NCI-H128 (cell line): ENCODE measurements around the gene IL31.
"Not testable (repeated sequence)": the region's sequence is repeated elsewhere in the genome, so short reads cannot be mapped to it uniquely, and the experiment has no call there.

Source experiments
- DNase-seq: peaks from one replicate; lab custom pipeline; 2025; ENCODE audit not compliant: unreplicated experiment; lab: John Stamatoyannopoulos, UW

IL31 gene

GRCh38 chr12:122194804-122195203, 20.8 kb upstream of the IL31 start:
- DNase-seq = no peak

DNA sequence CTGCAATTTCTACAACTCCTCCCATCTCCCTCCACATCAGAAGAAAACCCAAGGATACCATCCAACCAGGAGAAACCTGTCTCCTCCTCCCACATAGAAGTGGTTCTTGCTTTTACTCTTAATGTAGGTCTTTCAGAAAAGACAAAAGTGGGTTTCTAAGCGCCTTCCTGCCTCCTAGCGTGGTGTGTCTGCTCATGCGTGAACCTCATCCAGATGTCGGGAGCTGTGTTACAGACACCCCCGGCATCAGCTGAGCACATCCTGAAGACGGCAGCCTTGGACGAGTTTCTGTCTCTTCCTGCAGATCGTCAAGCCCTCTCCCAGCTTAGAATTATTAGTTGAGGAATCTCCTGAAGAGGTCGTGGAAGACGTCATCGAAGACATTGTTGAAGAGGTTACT, 18.4 kb upstream of the IL31 start:
- DNase-seq = no peak

- no peak for DNase-seq
These were observed 17.0 kb upstream of the IL31 start for GRCh38 chr12:122190842-122191668.

DNA sequence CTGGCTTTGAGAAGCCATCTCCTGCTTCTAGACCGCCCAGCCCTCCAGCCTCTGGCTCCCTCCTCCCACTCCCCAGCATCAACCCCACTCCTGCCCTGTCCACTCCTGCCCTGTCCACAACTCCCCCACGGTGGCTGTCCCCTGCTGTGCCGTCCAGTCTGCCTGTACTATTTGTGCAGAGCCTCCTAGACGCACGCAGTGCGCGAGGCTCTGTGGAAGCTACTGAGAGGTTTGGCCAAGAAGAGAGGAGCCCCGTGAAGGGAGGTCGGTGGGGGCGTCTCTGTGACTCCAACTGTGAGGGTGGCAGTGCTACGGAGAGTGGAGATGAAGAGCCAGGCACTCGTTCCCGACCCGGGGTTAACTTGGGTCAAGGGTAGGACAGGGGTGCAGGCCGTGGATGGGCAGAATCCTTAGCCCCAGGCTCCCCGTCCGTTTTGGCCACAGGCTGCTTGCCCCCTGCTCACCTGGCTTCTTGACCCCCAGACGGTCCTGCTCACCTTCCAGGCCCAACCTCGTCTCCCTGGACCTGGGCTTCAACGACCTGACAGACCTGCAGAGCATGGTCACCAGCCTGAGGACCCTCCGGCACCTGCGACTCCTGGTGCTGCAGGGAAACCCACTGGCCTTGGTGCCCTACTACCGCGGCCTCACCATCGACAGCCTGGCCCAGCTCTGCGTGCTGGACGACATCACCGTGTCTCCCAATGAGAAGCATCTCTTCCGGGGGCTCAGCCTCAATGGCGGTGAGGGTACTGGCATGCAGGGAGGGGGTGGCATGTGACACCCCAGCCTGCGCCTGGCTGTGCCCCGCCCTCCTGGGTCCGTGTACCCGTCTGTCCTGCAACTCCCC, 15.8 kb upstream of the IL31 start:
- no peak for DNase-seq

DNA sequence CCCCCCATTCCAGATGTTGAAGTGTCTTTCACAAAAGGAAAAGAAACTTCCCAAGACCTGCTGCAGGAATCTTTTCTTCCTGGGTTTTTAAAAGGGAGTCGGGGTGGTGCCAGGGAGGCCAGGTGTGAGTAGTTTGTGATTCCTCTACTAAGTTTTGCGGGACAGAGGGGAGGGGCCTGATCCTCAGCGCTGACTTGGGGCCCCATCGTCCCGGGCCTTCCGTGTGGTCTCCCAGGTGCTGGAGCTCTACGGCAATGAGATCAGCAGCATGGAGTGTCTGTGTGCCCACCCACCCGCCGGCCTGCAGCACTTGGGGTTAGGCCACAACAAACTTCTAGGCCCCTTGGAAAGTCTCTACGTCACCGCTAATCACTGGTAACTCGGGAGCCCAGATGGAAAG, 13.4 kb upstream of the IL31 start:
- no peak for DNase-seq

DNA sequence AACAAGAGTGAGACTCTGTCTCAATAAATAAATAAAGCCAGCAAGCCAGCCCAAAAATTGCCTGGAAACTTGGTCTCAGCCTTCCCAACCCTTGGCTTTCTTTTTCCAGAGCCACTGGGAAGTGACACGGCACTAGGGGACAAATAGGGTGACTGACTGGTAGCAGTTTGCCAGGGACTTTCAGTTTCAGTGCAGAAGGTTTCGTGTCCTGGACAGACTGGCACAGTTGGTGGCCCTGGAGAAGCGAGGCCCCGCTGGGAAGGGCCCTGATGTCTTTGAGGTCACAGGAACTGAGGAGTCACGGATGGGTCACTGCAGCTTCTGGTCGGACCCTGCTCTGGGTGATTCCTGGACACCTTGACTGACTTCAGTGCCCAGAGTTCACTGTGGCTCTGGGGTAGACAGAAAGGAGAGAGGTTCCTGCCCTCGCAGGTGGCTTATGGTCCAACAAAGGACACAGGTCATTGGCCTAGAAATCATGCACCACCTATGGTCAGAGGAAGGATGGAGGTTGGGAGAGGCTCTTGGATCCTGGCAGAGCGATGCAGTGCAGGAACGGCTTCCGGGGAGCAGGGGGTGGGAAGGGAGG, 11.6 kb upstream of the IL31 start:
- DNase-seq = no peak

DNA sequence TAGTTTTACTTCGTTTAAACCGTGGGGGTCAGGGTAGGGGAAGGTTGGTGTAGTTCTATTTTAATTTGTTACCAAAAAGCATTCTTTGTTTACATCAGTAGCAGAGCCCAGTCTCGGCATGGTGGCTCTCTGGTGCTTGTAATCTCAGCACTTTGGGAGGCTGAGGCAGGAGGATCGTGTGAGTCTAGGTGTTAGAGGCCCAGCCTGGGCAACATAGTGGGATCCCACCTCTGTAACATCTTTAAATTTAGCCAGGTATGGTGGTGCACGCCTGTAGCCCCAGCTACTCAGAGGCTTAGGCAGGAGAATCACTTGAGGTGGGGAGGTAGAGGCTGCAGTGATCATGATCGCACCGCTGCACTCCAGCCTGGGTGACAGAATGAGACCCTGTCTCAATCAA, 11.1 kb upstream of the IL31 start:
- no peak for DNase-seq

- DNase-seq = no peak
These were observed 10.5 kb upstream of the IL31 start for GRCh38 chr12:122184517-122184916.

- DNase-seq = no peak
These were observed 9.5 kb upstream of the IL31 start for GRCh38 chr12:122183588-122183940.

- no peak for DNase-seq
These were observed 9.0 kb upstream of the IL31 start, which contains the start of gene LRRC43 for GRCh38 chr12:122182887-122183587. LRRC43 (plus strand) TSS chr12:122183123; CDS start chr12:122183145, 22 bp downstream.

DNA sequence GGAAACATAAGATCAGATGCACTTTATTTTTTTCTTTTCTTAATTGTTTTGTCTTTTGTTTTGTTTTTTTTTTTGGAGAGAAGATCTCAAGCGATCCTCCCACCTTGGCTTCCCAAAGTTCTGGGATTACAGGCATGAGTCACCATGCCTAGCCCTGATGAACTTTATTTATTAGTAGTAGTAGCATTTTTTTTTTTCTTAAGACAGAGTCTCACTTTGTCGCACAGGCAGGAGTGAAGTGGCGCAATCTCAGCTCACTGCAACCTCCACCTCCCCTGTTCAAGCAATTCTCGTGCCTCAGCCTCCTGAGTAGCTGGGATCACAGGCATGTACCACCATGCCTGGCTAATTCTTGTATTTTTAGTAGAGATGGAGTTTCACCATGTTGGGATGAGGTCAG, 2.5 kb upstream of the IL31 start:
- not testable (repeated sequence) for DNase-seq

- DNase-seq = no peak
These were observed 1.6 kb downstream of the IL31 start for GRCh38 chr12:122172262-122172939.

DNA sequence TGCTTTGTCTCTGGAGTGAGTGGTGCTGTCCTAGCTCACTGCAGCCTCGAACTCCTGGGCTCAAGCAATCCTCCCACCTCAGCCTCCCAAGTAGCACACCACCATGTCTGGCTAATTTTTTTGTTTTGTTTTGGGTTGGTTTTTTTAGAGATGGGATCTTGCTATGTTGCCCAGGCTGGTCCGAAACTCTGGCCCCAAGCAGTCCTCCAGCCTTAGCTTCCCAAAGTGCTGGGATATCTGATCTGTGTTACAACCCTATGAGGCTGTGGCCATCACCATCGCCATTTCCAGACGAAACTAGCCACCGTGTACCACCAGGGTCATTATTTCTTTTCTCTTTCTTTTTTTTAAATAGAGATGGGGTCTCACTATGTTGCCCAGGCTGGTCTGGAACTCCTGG, 2.6 kb downstream of the IL31 start:
- DNase-seq = no peak

DNA sequence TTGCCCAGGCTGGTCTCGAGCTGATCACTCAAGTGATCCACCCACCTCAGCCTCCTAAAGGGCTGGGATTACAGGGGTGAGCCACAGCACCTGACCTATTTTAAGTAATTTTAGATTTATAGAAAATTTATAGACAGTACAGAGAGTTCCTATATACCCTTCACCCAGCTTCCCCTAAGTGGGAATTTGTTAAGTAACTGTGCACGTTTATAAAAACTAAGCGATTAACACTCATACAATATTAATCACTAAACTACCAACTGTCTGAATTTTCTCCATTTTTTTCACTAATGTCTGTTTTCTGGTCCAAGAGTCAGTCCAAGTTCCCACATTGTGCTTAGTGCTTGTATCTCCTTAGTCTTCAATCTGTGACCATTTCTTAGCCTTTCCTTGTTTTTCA, 5.5 kb downstream of the IL31 start:
- DNase-seq = no peak

DNA sequence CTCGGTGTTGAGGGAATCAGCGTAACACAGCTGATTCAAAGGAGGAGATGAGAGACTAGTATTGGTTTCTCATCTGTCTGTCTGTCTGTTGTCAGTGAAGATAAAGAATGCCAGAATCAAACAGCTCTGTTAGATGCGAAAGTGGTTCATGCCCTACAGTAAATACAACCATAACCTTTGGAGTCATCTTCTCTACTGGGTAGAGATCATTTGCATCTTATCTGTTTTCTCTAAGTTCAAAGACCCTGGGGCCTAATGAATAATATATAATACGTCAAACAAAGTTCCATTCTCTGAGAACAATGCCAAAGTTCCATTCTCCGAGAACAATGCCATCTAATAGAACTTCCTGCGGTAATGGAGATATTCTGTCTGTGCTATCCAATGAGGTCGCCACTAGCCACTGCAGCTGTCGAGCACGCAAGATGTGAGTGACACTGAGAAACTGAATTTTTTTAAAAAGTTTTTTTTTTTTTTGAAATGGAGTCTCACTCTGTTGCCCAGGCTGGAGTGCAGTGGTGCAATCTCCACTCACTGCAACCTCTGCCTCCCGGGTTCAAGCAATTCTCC, 6.6 kb downstream of the IL31 start:
- DNase-seq = no peak

- no peak for DNase-seq
These were observed 7.3 kb downstream of the IL31 start for GRCh38 chr12:122166422-122167349.

GRCh38 chr12:122162976-122163375, 11.0 kb downstream of the IL31 start:
- no peak for DNase-seq

DNA sequence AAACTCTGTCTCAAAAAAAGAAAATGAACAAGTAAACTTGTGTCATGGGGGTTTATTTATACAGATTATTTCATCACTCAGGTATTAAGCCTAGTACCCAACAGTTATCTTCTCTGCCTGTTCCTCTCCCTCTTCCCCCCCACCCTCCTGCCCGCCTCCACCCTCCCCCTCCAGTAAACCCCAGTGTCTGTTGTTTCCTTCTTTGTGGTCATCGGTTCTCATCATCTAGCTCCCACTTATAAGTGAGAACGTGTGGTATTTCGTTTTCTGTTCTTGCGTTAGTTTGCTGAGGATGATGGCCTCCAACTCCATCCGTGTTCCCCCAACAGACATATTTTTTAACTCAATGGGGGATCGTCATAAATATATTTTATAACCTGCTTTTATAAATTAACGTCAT, 12.3 kb downstream of the IL31 start:
- no peak for DNase-seq

DNA sequence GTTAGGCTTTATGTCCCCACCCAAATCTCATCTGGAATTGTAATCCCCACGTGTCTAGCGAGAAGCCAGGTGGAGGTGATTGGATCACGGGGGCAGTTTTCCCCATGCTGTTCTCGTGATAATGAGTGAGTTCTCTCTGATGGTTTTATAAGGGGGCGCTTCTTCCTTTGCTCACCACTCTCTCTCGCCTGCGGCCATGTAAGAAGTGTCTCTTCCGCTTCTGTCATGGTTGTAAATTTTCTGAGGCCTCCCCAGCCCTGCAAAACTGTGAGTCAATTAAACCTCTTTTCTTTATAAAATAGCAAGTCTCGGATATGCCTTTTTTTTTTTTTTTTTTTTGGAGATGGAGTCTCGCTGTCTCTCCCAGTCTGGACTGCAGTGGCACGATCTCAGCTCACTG, 13.3 kb downstream of the IL31 start:
- DNase-seq = no peak
